A673 (cell line): ENCODE measurements around the gene GAN.

Source experiments
- CTCF ChIP-seq: fragments of 300-800, 200-600 bp; sonication (generic); conservative IDR thresholded peaks from 2 replicates; pipeline ENCODE4 v1.5.1; 2017; ENCODE audit warnings: low read depth, mild to moderate bottlenecking, antibody characterized with exemption, low read length, moderate library complexity, mixed read lengths
- EZH2 ChIP-seq: fragments of 200-600 bp; sonication (generic); IDR thresholded peaks from 2 replicates; pipeline ENCODE4 v1.6.1; 2017; ENCODE audit warnings: borderline replicate concordance, low read depth, mild to moderate bottlenecking, mixed read lengths, antibody characterized with exemption, low read length; ENCODE audit not compliant: poor library complexity, severe bottlenecking

- TF ChIP-seq CTCF (no peak), EZH2 (no peak)
Observed at GRCh38 chr16:81419806-81420205, 105.0 kb downstream of the GAN start.
